ENCODE data around the gene CSF2RB.

- TF ChIP-seq CTCF (optimal IDR thresholded peaks at IDR 0.05 in 1 of 3, IDR thresholded peaks at IDR 0.05 in 1 of 3, conservative IDR thresholded peaks at IDR 0.05 in 1 of 3; ENCODE audit: extremely low read depth in 1 of 3, insufficient read depth in 2 of 3, low read length in 3 of 3) (no peak), EZH2 (IDR thresholded peaks at IDR 0.05; ENCODE audit: low read length) (no peak)
These were observed 50.7 kb downstream of the CSF2RB start for GRCh38 chr22:36964106-36964505.
